HCT116 (cell line): ENCODE results near the gene LRP1B. TPM values are rescaled to one million over a fixed set of nuclear protein-coding genes. Genes with fewer than 3 reads are reported as not detected.

Experiments
- ATAC-seq: fragments of 200-7000 bp; cut with Tn5 transposase; 2 replicates; pipeline ENCODE4 v1.9.1; 2020; ENCODE audit warnings: mild to moderate bottlenecking, moderate library complexity
- BruUV-seq: library from RNA; stranded (reverse); fragments of 400-500 nt; replicated peaks from 2 replicates; lab custom pipeline; 2021; lab: Mats Ljungman, UMichigan
- CTCF ChIA-PET: fragments of 300-600 bp; sonication (Branson Sonifier 250); formaldehyde crosslinking; loops from one replicate; lab custom pipeline; 2021; ENCODE audit warnings: antibody characterized with exemption; lab: Charles Lee
- POLR2A ChIA-PET: fragments of 300-600, 350-600 bp; sonication (Branson Sonifier 250); formaldehyde crosslinking; loops from one replicate; lab custom pipeline; 2021; ENCODE audit warnings: antibody characterized with exemption; lab: Charles Lee
- RAD21 ChIA-PET, 2 experiments: fragments of 300-600 bp; sonication (Branson Sonifier 250); formaldehyde crosslinking; loops; one replicate each; lab custom pipeline; 2023; ENCODE audit warnings: low total read pairs in 2 of 2; ENCODE audit not compliant: uncharacterized antibody in 2 of 2, unreplicated experiment in 2 of 2, low non-redundant PET in 1 of 2; lab: Charles Lee
- DNase-seq: peaks from one replicate; pipeline ENCODE4 v3.0.0-alpha.2; 2010; ENCODE audit warnings: low read depth, low spot score
- H2AFZ ChIP-seq: fragments of 200-600 bp; shearing (Covaris generic), sonication (generic); 2 replicates; pipeline ENCODE4 v1.6.1; 2017; ENCODE audit warnings: low read depth, mixed run types, mixed read lengths, antibody characterized with exemption, low read length; ENCODE audit not compliant: poor library complexity, severe bottlenecking
- H3K27ac ChIP-seq: 2 replicates; pipeline ENCODE4 v1.5.1; 2012; ENCODE audit warnings: low read depth, low read length
- H3K27me3 ChIP-seq: fragments of 200-600 bp; sonication (generic); 2 replicates; pipeline ENCODE4 v1.6.1; 2016; ENCODE audit warnings: mixed run types, low read length, mixed read lengths; ENCODE audit not compliant: insufficient read depth
- H3K36me3 ChIP-seq, 2 experiments: fragments of 200-500 bp in 1 of 2; fragments of 200-600 bp in 1 of 2; sonication (Bioruptor generic) in 1 of 2; sonication (generic) in 1 of 2; 2 replicates each; pipeline versions ENCODE4 v1.5.1 to v1.6.1; 2014 to 2016; ENCODE audit warnings: low read length in 2 of 2, inconsistent platforms in 1 of 2, mixed read lengths in 1 of 2, mixed run types in 1 of 2; ENCODE audit not compliant: insufficient read depth in 2 of 2, control insufficient read depth in 1 of 2
- H3K4me1 ChIP-seq, 2 experiments: fragments of 200-600 bp in 1 of 2; sonication (generic) in 1 of 2; 2 replicates each; pipeline versions ENCODE4 v1.5.1 to v1.6.1; 2012 to 2017; ENCODE audit warnings: low read length in 2 of 2, inconsistent platforms in 1 of 2, mild to moderate bottlenecking in 1 of 2, mixed read lengths in 1 of 2, mixed run types in 1 of 2, moderate library complexity in 1 of 2; ENCODE audit not compliant: insufficient read depth in 2 of 2, control insufficient read depth in 1 of 2
- H3K4me2 ChIP-seq: fragments of 200-600 bp; sonication (generic); 2 replicates; pipeline ENCODE4 v1.6.1; 2017; ENCODE audit warnings: mixed run types, low read length, mixed read lengths
- H3K4me3 ChIP-seq, 2 experiments: fragments of 200-600 bp in 1 of 2; sonication (generic) in 1 of 2; replicated peaks in 1 of 2; 2 replicates each; pipeline ENCODE4 v1.5.1; 2011 to 2016; ENCODE audit warnings: low read length in 2 of 2, control low read depth in 1 of 2, low read depth in 1 of 2, mild to moderate bottlenecking in 1 of 2, mixed read lengths in 1 of 2, mixed run types in 1 of 2
- H3K79me2 ChIP-seq: fragments of 200-600 bp; sonication (generic); 2 replicates; pipeline ENCODE4 v1.6.1; 2017; ENCODE audit warnings: mild to moderate bottlenecking, mixed run types, low read length, moderate library complexity, mixed read lengths; ENCODE audit not compliant: insufficient read depth
- H3K9ac ChIP-seq: fragments of 200-600 bp; sonication (generic); 2 replicates; pipeline ENCODE4 v1.6.1; 2016; ENCODE audit warnings: low read length, mixed read lengths
- H3K9me2 ChIP-seq: fragments of 200-600 bp; sonication (generic), shearing (Covaris generic); 2 replicates; pipeline ENCODE4 v1.6.1; 2017; ENCODE audit warnings: mixed run types, mild to moderate bottlenecking, moderate library complexity; ENCODE audit not compliant: insufficient read depth
- H3K9me3 ChIP-seq, 2 experiments: fragments of 200-500 bp in 1 of 2; fragments of 200-600 bp in 1 of 2; sonication (Bioruptor generic) in 1 of 2; sonication (generic) in 1 of 2; 2 replicates each; pipeline ENCODE4 v1.6.1; 2014 to 2017; ENCODE audit warnings: low read length in 2 of 2, mixed read lengths in 2 of 2, inconsistent platforms in 1 of 2, low read depth in 1 of 2, mild to moderate bottlenecking in 1 of 2, mixed run types in 1 of 2, moderate library complexity in 1 of 2; ENCODE audit not compliant: control insufficient read depth in 1 of 2, insufficient read depth in 1 of 2
- H4K20me1 ChIP-seq: fragments of 200-600 bp; sonication (generic), shearing (Covaris generic); 2 replicates; pipeline ENCODE4 v1.6.1; 2017; ENCODE audit warnings: mixed run types, mild to moderate bottlenecking, moderate library complexity; ENCODE audit not compliant: insufficient read depth
- ATF3 ChIP-seq: IDR thresholded peaks from 2 replicates; pipeline ENCODE4 v1.6.1; 2012
- CEBPB ChIP-seq: IDR thresholded peaks from 2 replicates; pipeline ENCODE4 v1.6.1; 2012; ENCODE audit warnings: low read depth
- ELF1 ChIP-seq: IDR thresholded peaks from 2 replicates; pipeline ENCODE4 v1.6.1; 2012; ENCODE audit warnings: low read depth, borderline replicate concordance
- EZH2phosphoT487 ChIP-seq: fragments of 200-600 bp; IDR thresholded peaks from 2 replicates; pipeline ENCODE4 v1.6.1; 2018; ENCODE audit warnings: antibody characterized with exemption, borderline replicate concordance
- FOSL1 ChIP-seq: IDR thresholded peaks from 2 replicates; pipeline ENCODE4 v1.6.1; 2012; ENCODE audit warnings: low read depth
- JUND ChIP-seq: IDR thresholded peaks from 2 replicates; pipeline ENCODE4 v1.6.1; 2012
- POLR2A ChIP-seq: IDR thresholded peaks from 2 replicates; pipeline ENCODE4 v1.7.0; 2011; ENCODE audit warnings: borderline replicate concordance; ENCODE audit not compliant: insufficient read depth, insufficient read length; ENCODE audit errors: extremely low read depth
- POLR2AphosphoS5 ChIP-seq: IDR thresholded peaks from 2 replicates; pipeline ENCODE4 v1.6.1; 2011; ENCODE audit warnings: mild to moderate bottlenecking, low read depth, low read length, moderate library complexity
- SRF ChIP-seq: IDR thresholded peaks from 2 replicates; pipeline ENCODE4 v1.6.1; 2012; ENCODE audit warnings: low read depth
- TCF7L2 ChIP-seq: IDR thresholded peaks from 2 replicates; pipeline ENCODE4 v1.7.0; 2011; ENCODE audit warnings: borderline replicate concordance, inconsistent platforms; ENCODE audit not compliant: insufficient read depth, insufficient read length; ENCODE audit errors: extremely low read depth
- YY1 ChIP-seq: IDR thresholded peaks from 2 replicates; pipeline ENCODE4 v1.6.1; 2011; ENCODE audit warnings: low read length, low read depth, moderate library complexity, mild to moderate bottlenecking; ENCODE audit not compliant: insufficient replicate concordance; ENCODE audit errors: extremely low read depth
- ZFX ChIP-seq: fragments of 450-650 bp; IDR thresholded peaks from 2 replicates; pipeline ENCODE4 v1.6.1; 2017
- ZNF274 ChIP-seq: fragments of 200-500 bp; sonication (Bioruptor generic); IDR thresholded peaks from 2 replicates; pipeline ENCODE4 v1.6.1; 2014; ENCODE audit warnings: mild to moderate bottlenecking, low read depth, low read length, inconsistent platforms
- intact Hi-C: fragments of 100-400 bp; cut with micrococcal nuclease; formaldehyde crosslinking; loops from 2 replicates; pipeline ENCODE4 v1.10.0; 2022
- total RNA-seq: library from RNA; stranded (reverse); gene quantifications from one replicate; pipeline ENCODE4 v1.2.1, GENCODE V29; 2021; ENCODE audit not compliant: unreplicated experiment
- TF ChIP-seq, protein P1 (sequence below): IDR thresholded peaks from 2 replicates; pipeline ENCODE4 v1.6.1; 2012

The LRP1B gene
- total RNA-seq, 1 experiment from 2014 or later: 0.34 TPM

GRCh38 chr2:140257692-140258300, 1873.0 kb downstream of the LRP1B start:
- Histone ChIP-seq H3K9ac (no peak overlapping the region), H3K79me2 (no peaks in the 10 kb centered on the region), H3K4me1 (no peaks in the 10 kb centered on the region), H3K9me3 (no peaks in the 10 kb centered on the region), H2AFZ (no peak overlapping the region), H3K27me3 (no peaks in the 10 kb centered on the region), H3K9me2 (no peaks in the 10 kb centered on the region), H3K27ac (no peak overlapping the region), H3K36me3 (no peaks in the 10 kb centered on the region), H4K20me1 (no peaks in the 10 kb centered on the region), H3K4me2 (no peak overlapping the region), H3K4me3 (no peak overlapping the region)
- ATAC-seq (no peak), DNase-seq (no peak)
- TF ChIP-seq ZNF274: no peak
- TF ChIP-seq, protein P1, sequence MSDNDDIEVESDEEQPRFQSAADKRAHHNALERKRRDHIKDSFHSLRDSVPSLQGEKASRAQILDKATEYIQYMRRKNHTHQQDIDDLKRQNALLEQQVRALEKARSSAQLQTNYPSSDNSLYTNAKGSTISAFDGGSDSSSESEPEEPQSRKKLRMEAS: no peak
- no peak for TF ChIP-seq YY1
- no peak for TF ChIP-seq CEBPB
- TF ChIP-seq JUND: no peak
- no peak for TF ChIP-seq EZH2phosphoT487
- no peak for TF ChIP-seq SRF
- TF ChIP-seq TCF7L2: no peak
- TF ChIP-seq FOSL1: no peak
- no peak for TF ChIP-seq POLR2A
- no peak for TF ChIP-seq ELF1
- no peak for TF ChIP-seq ZFX
- no peak for TF ChIP-seq ATF3
- no peak for TF ChIP-seq POLR2AphosphoS5
- POLR2A ChIA-PET: no interaction called here
- RAD21 ChIA-PET: interaction anchor here in 1 of 2 experiments (0.7 kb wide), 1 partner anchor 173 kb away, joined by 3 read pairs; no protein-coding TSS in a partner anchor
- BruUV-seq: no TSS peak
- intact Hi-C loops: no loop called here
- CTCF ChIA-PET: no interaction called here
